Psoas muscle (tissue), 8 donors: ENCODE measurements around the gene OTUB1. TPM values are rescaled to one million over a fixed set of nuclear protein-coding genes. Genes with fewer than 3 reads are reported as not detected.
A peak's percentile ranks its signal among the peaks of the same experiment; 100 is the strongest.

Source experiments
- ATAC-seq, 4 donors: fragments of 200-7000 bp; cut with Tn5 transposase; one replicate each; pipeline ENCODE4 v1.9.1; 2020; ENCODE audit warnings: moderate library complexity in 3 of 4, mild to moderate bottlenecking in 2 of 4
- DNase-seq, 2 donors: peaks; one replicate each; pipeline ENCODE4 v3.0.0-alpha.2; 2020
- H3K27ac ChIP-seq: fragments of 200-600 bp; one replicate; pipeline ENCODE4 v1.8.0; 2022
- H3K27me3 ChIP-seq, 3 donors: fragments of 200-600 bp in 1 of 3; one replicate each; pipeline versions ENCODE4 v1.6.1 to v1.8.0; 2013 to 2022; ENCODE audit warnings: low read length in 2 of 3, mild to moderate bottlenecking in 2 of 3, moderate library complexity in 1 of 3; ENCODE audit not compliant: insufficient read depth in 3 of 3
- H3K36me3 ChIP-seq, 2 donors: fragments of 200-600 bp in 1 of 2; one replicate each; pipeline versions ENCODE4 v1.6.1 to v1.8.0; 2013 to 2022; ENCODE audit warnings: low read depth in 1 of 2, mild to moderate bottlenecking in 1 of 2, moderate library complexity in 1 of 2; ENCODE audit not compliant: insufficient read depth in 1 of 2
- H3K4me1 ChIP-seq: fragments of 200-600 bp; one replicate; pipeline ENCODE4 v1.8.0; 2022
- H3K4me3 ChIP-seq: fragments of 200-600 bp; one replicate; pipeline ENCODE4 v1.8.0; 2022; ENCODE audit warnings: mild to moderate bottlenecking
- H3K9me3 ChIP-seq: fragments of 200-600 bp; one replicate; pipeline ENCODE4 v1.8.0; 2022
- WGBS, 3 donors: extraction: QIAGEN DNeasy Blood & Tissue Kit; methylation state at CpG; one replicate each; pipeline versions ENCODE4 v1.1.6 to v1.1.7; 2013; 5-methylcytosine and 5-hydroxymethylcytosine counted together
- intact Hi-C, 2 donors: fragments of 100-400 bp; cut with DNase I; formaldehyde crosslinking; loops; one replicate each; pipeline versions ENCODE4 v1.11.0 to v1.14.2; 2022
- polyA plus RNA-seq, 3 donors: library from polyadenylated mRNA; stranded (reverse); fragments of 200-250 nt; gene quantifications; one replicate each; pipeline ENCODE4 v1.2.3, GENCODE V29; 2013
- total RNA-seq, 4 donors: library from RNA; stranded (reverse); fragmentation: NEBNext Ultra II Directional in 2 of 4; extraction: Animal tissue kit (Norgen Biotek cat#: 25700) in 2 of 4; gene quantifications; one replicate each; pipeline versions ENCODE4 v1.2.1 to v1.2.4, GENCODE V29; 2021 to 2023
- TF ChIP-seq, protein P1 (sequence below): fragments of 200-600 bp; IDR thresholded peaks from one replicate; pipeline ENCODE4 v1.8.0; 2022; ENCODE audit warnings: antibody characterized with exemption
- donor health status: healthy with polysubstance abuse.
- donor health status: DM: no; HTN: no; CAD: no; lungs with moderate emphysema.
- donor health status: Bipolar disorder and iron deficiency.
- donor health status: healthy.
- donor health status: DM: yes; HTN: yes; CAD: no.
- donor health status: DM: no; HTN: no; CAD: no.
- donor health status: DM: no; HTN: no; CAD: no.
- donor health status: DM: yes; HTN: yes; CAD: no.

Gene OTUB1
- total and polyA plus RNA-seq, 7 donors = 39.4 to 75.4 (median 47.8) TPM

DNA sequence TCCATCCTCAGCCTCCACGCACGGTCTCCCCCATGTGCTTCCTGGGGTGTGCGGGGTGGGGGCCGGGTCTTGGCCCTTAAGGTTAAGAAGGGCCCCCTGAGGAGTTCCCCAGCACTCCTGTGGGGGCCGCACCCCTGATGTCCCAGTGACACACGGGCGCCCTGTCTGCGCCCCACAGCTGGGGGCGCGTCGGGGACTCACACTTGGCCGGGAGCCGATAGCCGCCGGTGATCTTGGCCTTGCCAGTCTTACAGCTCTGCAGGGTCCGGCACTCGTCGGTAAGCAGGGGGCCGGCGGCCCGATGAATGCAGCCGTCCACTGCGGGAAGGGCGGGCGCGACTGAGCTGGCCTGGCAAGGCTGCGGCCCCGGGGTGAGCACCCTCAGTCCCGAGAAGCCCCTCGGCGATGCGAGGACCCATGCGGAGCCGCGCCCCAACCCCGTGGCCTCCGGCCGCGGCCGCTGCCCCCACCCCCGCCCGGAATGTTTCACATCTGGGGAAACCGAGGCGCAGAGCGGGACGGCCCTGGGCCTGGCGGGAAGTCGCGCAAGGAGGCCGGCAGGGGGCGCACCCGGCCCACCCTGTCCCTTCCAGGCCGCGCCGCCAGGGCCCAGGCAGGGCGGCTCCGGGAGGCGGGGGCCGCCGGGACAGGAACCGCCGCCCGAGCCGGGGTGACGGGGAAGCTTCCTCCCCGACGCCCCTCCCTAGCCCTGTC, 13.9 kb downstream of the OTUB1 start:
- H3K4me3 ChIP-seq = peak overlapping the region; percentile 53
- intact Hi-C loops = loop anchor here (1.0 to 2.0 kb wide), 2 partner anchors 148 to 149 kb away; no protein-coding TSS in a partner anchor
- H3K4me1 ChIP-seq = peaks cover 10% of the 10 kb centered on the region
- ATAC-seq (peak; percentile 77 to 87 (median 84)), DNase-seq (peak; percentile 82 to 86)
- TF ChIP-seq, protein P1, sequence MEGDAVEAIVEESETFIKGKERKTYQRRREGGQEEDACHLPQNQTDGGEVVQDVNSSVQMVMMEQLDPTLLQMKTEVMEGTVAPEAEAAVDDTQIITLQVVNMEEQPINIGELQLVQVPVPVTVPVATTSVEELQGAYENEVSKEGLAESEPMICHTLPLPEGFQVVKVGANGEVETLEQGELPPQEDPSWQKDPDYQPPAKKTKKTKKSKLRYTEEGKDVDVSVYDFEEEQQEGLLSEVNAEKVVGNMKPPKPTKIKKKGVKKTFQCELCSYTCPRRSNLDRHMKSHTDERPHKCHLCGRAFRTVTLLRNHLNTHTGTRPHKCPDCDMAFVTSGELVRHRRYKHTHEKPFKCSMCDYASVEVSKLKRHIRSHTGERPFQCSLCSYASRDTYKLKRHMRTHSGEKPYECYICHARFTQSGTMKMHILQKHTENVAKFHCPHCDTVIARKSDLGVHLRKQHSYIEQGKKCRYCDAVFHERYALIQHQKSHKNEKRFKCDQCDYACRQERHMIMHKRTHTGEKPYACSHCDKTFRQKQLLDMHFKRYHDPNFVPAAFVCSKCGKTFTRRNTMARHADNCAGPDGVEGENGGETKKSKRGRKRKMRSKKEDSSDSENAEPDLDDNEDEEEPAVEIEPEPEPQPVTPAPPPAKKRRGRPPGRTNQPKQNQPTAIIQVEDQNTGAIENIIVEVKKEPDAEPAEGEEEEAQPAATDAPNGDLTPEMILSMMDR = peak; percentile 75
- no peaks in the 10 kb centered on the region for H3K9me3 ChIP-seq
- no peaks in the 10 kb centered on the region for H3K27me3 ChIP-seq
- no peak overlapping the region for H3K27ac ChIP-seq
- peaks cover 4 to 35% of the 10 kb centered on the region in 2 donors for H3K36me3 ChIP-seq
- 17 to 32% (median 20%) methylated on average over 39 to 67 of the region's 67 CpGs for WGBS, 3 donors

DNA sequence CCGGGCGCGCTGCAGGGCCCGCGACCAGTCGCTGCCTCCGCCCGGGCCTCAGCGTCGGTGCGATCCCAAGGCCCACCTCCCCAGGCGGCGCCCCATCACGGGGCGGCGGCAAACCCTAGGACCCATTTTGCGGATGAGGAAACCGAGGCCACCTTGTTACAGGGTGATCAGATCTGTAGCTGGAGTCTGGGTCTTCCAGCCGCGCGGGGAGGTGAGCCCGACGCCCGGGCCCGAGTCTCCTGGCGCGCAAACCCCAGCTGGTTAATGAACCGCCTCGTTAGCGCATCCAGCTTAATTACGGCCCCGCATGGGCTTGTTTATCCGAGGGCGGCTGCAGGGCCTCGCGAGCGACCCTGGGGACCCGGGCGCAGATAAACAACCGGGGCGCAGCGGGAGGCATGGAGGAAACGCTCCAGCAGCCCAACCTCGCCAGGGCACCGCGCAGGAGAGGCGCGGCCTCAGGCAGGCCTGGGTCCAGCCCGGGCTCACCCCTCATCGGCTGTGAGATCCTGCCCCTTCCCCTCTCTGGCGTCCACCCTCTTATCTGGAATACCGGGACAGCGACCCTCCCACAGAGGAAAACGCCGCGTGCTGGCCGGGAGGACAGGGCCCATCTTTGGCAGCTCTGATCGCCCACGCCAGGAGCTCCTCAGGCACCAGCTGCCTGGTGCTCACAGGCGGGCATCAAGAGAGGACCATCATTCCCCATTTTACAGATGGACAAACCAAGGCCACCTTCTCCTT, 14.7 kb downstream of the OTUB1 start:
- DNase-seq (no peak), ATAC-seq (peak in 2 of 4 donors; percentile 10)
- H3K4me1 ChIP-seq = peaks cover 10% of the 10 kb centered on the region
- peaks cover 4 to 30% of the 10 kb centered on the region in 2 donors for H3K36me3 ChIP-seq
- H3K9me3 ChIP-seq = no peaks in the 10 kb centered on the region
- TF ChIP-seq, protein P1 = no peak
- peak overlapping the region; percentile 53 for H3K4me3 ChIP-seq
- H3K27me3 ChIP-seq = no peaks in the 10 kb centered on the region
- WGBS, 3 donors = 44 to 51% (median 50%) methylated on average over 51 to 60 of the region's 60 CpGs
- intact Hi-C loops = loop anchor here (1.0 to 2.0 kb wide), 2 partner anchors 147 to 148 kb away; no protein-coding TSS in a partner anchor
- H3K27ac ChIP-seq = peak overlapping the region; percentile 31

DNA sequence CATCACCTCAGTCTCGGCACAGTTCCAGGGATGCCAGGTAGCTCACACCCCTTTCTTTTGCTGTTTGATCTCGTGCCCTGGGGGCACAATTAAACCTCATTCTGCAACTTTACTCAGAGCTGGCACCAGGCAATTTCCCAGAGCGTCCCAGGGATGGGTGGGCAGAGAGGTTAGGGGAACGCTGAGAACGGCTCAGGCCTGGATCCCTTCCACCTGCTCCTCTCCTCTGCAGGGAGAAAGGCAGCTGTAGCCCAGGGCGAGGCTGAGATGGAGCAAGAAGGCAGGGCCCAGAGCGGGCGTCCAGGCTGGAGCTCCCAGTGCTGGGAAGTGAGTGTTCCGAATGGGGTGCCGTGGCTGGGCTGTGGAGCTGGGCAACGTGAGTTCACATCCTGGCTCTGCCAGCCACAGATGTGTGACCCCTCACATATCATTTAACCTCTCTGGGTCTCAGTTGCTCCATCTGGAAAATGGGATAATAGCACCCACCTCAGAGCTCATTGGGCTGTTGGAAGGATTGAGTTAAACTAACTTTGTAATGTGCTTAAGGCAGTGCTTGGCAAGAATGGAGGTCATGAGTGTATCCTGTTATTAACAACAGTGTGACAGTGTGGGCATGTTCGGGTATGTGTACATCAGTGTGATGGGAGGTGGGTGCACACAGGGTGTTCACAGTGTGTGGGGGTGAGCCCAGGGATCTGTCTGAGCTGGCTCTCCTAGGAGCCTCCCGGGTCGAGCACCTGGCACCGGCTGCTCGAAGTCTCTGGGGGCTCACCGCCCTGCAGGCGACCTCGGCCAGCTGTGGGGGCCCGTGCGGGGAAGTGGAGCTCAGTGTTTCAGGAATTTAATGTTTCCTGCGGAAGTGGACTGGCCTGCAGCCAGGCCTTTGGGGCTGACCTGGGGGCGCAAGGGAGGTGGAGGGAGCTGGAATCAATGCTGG, 15.5 kb downstream of the OTUB1 start:
- WGBS, 3 donors = 53 to 65% (median 59%) methylated on average over 23 of the region's 23 CpGs
- TF ChIP-seq, protein P1 = no peak
- ATAC-seq (no peak), DNase-seq (peak in 1 of 2 donors; percentile 77)
- no peaks in the 10 kb centered on the region for H3K9me3 ChIP-seq
- no peaks in the 10 kb centered on the region for H3K27me3 ChIP-seq
- H3K4me3 ChIP-seq = peak overlapping the region; percentile 11
- intact Hi-C loops = loop anchor here in 1 of 2 donors (2.0 kb wide), 1 partner anchor 147 kb away; no protein-coding TSS in a partner anchor
- no peak overlapping the region for H3K27ac ChIP-seq
- H3K36me3 ChIP-seq = peaks cover 4 to 23% of the 10 kb centered on the region in 2 donors
- H3K4me1 ChIP-seq = peaks cover 10% of the 10 kb centered on the region

DNA sequence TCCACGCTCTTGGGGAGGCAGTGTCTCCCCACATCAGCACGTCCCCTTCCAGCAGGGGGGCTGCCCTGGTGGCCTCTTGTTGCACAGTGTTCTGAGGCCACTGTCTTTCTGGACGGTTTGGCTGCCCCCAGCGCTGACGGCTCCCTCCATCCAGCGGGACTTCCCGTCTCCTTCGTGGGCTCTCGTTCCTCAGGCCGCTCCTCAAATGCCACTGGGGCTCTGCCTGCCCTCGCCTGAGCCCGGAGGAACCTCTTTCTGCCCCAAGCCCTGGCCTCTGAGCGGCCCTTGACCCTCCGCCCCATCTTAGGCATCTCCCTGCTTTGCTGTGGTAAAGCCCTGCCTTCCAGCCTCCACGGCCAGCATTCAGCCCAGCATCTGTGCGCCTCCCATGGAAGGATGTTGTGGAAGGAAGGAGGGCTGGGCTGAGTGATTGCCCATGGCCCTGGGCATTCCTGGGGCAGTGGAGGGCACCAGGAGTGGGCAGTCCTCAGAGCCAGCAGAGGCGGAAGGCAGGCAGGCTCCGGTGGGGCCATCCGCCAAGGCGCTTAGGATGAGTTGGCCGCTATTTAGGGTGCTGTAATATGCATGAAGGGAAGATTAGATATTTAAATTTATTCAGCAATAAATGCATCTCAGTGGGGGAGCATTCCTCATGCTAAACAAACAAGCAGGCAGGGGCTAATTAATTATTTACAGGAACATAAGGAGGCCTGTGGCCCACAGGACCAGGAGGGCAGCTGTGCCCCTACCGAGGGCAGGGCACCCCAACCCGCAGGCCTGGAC, 17.8 kb downstream of the OTUB1 start:
- ATAC-seq (no peak), DNase-seq (no peak)
- Histone ChIP-seq H3K4me1 (peaks cover 19% of the 10 kb centered on the region), H3K27ac (no peak overlapping the region), H3K4me3 (no peak overlapping the region), H3K27me3 (no peaks in the 10 kb centered on the region), H3K9me3 (no peaks in the 10 kb centered on the region), H3K36me3 (peaks cover 0 to under 1% of the 10 kb centered on the region in 2 donors)
- 72 to 78% (median 77%) methylated on average over 23 of the region's 23 CpGs for WGBS, 3 donors
- TF ChIP-seq, protein P1 = no peak
- intact Hi-C loops = no loop called here
